Upper lobe of left lung (tissue), 4 donors: ENCODE data around the gene ERG.

Experiments
- POLR2A ChIP-seq, 4 donors: fragments of 450-650 bp; IDR thresholded peaks; one replicate each; pipeline ENCODE4 v1.5.1; 2016 to 2017; ENCODE audit warnings: antibody characterized with exemption in 4 of 4, mild to moderate bottlenecking in 2 of 4
- TF ChIP-seq, protein P1 (sequence below), 6 experiments: fragments of 450-650 bp in 4 of 6; fragments of 200-600 bp in 2 of 6; sonication (generic) in 2 of 6; IDR thresholded peaks; one replicate each; pipeline ENCODE4 v1.5.1; 2016 to 2019; ENCODE audit warnings: antibody characterized with exemption in 6 of 6

DNA sequence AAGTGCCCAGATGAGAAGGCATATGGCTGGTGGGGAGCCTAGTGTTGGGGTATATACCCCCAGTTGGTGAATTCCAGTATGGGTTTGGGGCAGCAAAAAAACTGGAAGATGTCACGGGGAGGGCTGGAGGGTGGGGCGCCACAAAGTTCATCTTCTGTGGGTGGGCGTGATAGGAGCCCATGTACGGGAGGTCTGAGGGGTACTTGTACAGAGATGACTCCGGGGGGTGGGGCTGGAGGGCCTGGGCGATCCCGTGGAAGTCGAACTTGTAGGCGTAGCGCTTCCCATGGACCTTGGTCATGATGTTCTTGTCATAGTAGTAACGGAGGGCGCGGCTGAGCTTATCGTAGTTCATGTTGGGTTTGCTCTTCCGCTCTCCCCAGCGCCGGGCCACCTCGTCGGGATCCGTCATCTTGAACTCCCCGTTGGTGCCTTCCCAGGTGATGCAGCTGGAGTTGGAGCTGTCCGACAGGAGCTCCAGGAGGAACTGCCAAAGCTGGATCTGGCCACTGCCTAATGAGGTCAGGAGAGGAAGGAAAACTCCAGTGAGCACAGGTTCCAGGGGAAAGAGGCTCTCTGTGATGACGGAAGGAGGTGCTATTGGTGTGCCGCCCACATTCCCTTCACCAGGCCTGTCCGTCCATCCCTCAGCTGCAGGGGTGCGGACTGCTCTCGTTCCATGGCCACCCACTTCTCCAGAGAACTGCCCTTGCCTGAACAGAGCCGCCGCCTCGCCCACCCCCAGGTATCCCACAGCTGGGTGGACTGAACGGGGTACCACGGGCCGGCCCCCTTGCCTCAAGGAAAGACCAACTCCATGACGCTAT lies 114.7 kb downstream of the ERG start:
- TF ChIP-seq, protein P1, sequence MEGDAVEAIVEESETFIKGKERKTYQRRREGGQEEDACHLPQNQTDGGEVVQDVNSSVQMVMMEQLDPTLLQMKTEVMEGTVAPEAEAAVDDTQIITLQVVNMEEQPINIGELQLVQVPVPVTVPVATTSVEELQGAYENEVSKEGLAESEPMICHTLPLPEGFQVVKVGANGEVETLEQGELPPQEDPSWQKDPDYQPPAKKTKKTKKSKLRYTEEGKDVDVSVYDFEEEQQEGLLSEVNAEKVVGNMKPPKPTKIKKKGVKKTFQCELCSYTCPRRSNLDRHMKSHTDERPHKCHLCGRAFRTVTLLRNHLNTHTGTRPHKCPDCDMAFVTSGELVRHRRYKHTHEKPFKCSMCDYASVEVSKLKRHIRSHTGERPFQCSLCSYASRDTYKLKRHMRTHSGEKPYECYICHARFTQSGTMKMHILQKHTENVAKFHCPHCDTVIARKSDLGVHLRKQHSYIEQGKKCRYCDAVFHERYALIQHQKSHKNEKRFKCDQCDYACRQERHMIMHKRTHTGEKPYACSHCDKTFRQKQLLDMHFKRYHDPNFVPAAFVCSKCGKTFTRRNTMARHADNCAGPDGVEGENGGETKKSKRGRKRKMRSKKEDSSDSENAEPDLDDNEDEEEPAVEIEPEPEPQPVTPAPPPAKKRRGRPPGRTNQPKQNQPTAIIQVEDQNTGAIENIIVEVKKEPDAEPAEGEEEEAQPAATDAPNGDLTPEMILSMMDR (IDR thresholded peaks at IDR 0.05): no peak
- TF ChIP-seq POLR2A (IDR thresholded peaks at IDR 0.05): no peak
